Heart right ventricle (tissue), 16 donors: ENCODE measurements around the gene HSD11B2. TPM values are rescaled to one million over a fixed set of nuclear protein-coding genes. Genes with fewer than 3 reads are reported as not detected.

ENCODE experiments used
- ATAC-seq, 8 donors: fragments of 200-7000 bp; cut with Tn5 transposase; one replicate each; pipeline ENCODE4 v1.9.1; 2020; ENCODE audit warnings: mild to moderate bottlenecking in 8 of 8, moderate library complexity in 8 of 8, moderate number of reproducible peaks in 1 of 8
- DNase-seq, 2 donors: peaks; one replicate each; pipeline ENCODE4 v3.0.0-alpha.2; 2020
- H3K27ac ChIP-seq, 10 donors: fragments of 200-600 bp; sonication (generic) in 2 of 10; one replicate each; pipeline versions ENCODE4 v1.5.0 to v1.8.0; 2020 to 2022; ENCODE audit warnings: mild to moderate bottlenecking in 3 of 10
- H3K27me3 ChIP-seq, 7 donors: fragments of 200-600 bp; one replicate each; pipeline ENCODE4 v1.8.0; 2021 to 2022; ENCODE audit warnings: mild to moderate bottlenecking in 2 of 7
- H3K36me3 ChIP-seq, 9 donors: fragments of 200-600 bp; sonication (generic) in 1 of 9; one replicate each; pipeline versions ENCODE4 v1.5.0 to v1.8.0; 2020 to 2022; ENCODE audit warnings: mild to moderate bottlenecking in 2 of 9
- H3K4me1 ChIP-seq, 9 donors: fragments of 200-600 bp; sonication (generic) in 1 of 9; one replicate each; pipeline versions ENCODE4 v1.5.0 to v1.8.0; 2020 to 2022; ENCODE audit warnings: mild to moderate bottlenecking in 4 of 9
- H3K4me3 ChIP-seq, 10 donors: fragments of 200-600 bp; sonication (generic) in 2 of 10; one replicate each; pipeline versions ENCODE4 v1.5.0 to v1.8.0; 2020 to 2022; ENCODE audit warnings: mild to moderate bottlenecking in 7 of 10, moderate library complexity in 2 of 10
- H3K9me3 ChIP-seq, 11 donors: fragments of 200-600 bp in 10 of 11; sonication (generic) in 2 of 11; one replicate each; pipeline versions ENCODE4 v1.5.0 to v1.8.0; 2013 to 2022; ENCODE audit warnings: mild to moderate bottlenecking in 2 of 11, control low read depth in 1 of 11, moderate library complexity in 1 of 11
- CTCF ChIP-seq, 9 donors: fragments of 200-600 bp; sonication (generic) in 2 of 9; IDR thresholded peaks; one replicate each; pipeline versions ENCODE4 v1.5.0 to v1.8.0; 2021 to 2022; ENCODE audit warnings: antibody characterized with exemption in 9 of 9, mild to moderate bottlenecking in 5 of 9, moderate library complexity in 1 of 9
- WGBS, 2 donors: extraction: QIAGEN DNeasy Blood & Tissue Kit; methylation state at CpG; one replicate each; pipeline ENCODE4 v1.1.7; 2013; ENCODE audit warnings: inconsistent platforms in 1 of 2; 5-methylcytosine and 5-hydroxymethylcytosine counted together
- intact Hi-C, 10 donors: fragments of 100-400 bp; cut with DNase I; formaldehyde crosslinking; loops; one replicate each; pipeline versions ENCODE4 v1.11.1 to v1.14.2; 2022
- polyA plus RNA-seq, 2 donors: library from polyadenylated mRNA; stranded (reverse); fragments of 200-250 nt; gene quantifications; one replicate each; pipeline ENCODE4 v1.2.3, GENCODE V29; 2013
- total RNA-seq, 10 donors: library from RNA; stranded (reverse); fragmentation: NEBNext Ultra II Directional in 3 of 10; extraction: Animal tissue kit (Norgen Biotek cat#: 25700) in 3 of 10; gene quantifications; one replicate each; pipeline versions ENCODE4 v1.2.1 to v1.2.4, GENCODE V29; 2021 to 2023
- donor health status: Arrhythmogenic right ventricular cardiomyopathy.
- donor health status: ischemic (EF 13 %, LVEDD 7.1; RV severe dilation, severe dysfunction).
- donor health status: healthy with polysubstance abuse.
- donor health status: DM: no; HTN: yes; CAD: no.
- donor health status: DM: no; HTN: no; CAD: no.
- donor health status: ischemic (EF 25% LVEDD 6.9; RV normal size, moderate dysfunction).
- donor health status: ischemic (EF 25% LVEDD 5.7; RV mildly dilated, moderate dysfunction).
- donor health status: healthy.
- donor health status: DM: yes; HTN: yes; CAD: no.
- donor health status: Ischemic cardiomyopathy.
- donor health status: ischemic (EF 35%, LVEDD 5.7; RV mildly dilated, moderate dysfunction).
- donor health status: nonischemic (EF 11% LVEDD 7.7; RV severe dilation, severe dysfunction).
- donor health status: DM: yes; HTN: yes; CAD: no.
- donor health status: PGD.
- donor health status: ischemic (EF 29% LVEDD 5.4; RV normal size, mild dysfunction).
- donor health status: nonischemic (EF 23%, LVEDD 6.1; RV moderate dilation, normal function).

The HSD11B2 gene
- total and polyA plus RNA-seq, 12 donors, result 0.16 to 1.4 (median 0.51) TPM; not detected in 1

GRCh38 chr16:67429053-67429798 is 1.7 kb upstream of the HSD11B2 start:
- WGBS, 2 donors, result 77 to 97% methylated on average over 3 of the region's 3 CpGs
- peaks cover 8 to 42% (median 26%) of the 10 kb centered on the region in 9 donors for H3K4me1 ChIP-seq
- H3K4me3 ChIP-seq, result no peak overlapping the region
- H3K36me3 ChIP-seq, result no peaks in the 10 kb centered on the region
- no peaks in the 10 kb centered on the region for H3K9me3 ChIP-seq
- ATAC-seq (no peak), DNase-seq (no peak)
- no peak overlapping the region for H3K27ac ChIP-seq
- no peak for TF ChIP-seq CTCF (IDR thresholded peaks at IDR 0.05)
- intact Hi-C loops, result loop anchor here in 7 of 10 donors (1.0 to 5.0 kb wide), 4 partner anchors 33 to 38 kb away; no protein-coding TSS in a partner anchor
- H3K27me3 ChIP-seq, result peaks cover 0 to 79% (median 29%) of the 10 kb centered on the region in 7 donors

GRCh38 chr16:67429799-67430503 is 970 bp upstream of the HSD11B2 start:
- ATAC-seq (no peak), DNase-seq (no peak)
- Histone ChIP-seq H3K4me1 (peaks cover 8 to 42% (median 26%) of the 10 kb centered on the region in 9 donors), H3K36me3 (no peaks in the 10 kb centered on the region), H3K4me3 (peak overlapping the region in 9 of 10 donors; percentile 34 to 62 (median 51)), H3K27ac (peak overlapping the region in 1 of 10 donors; percentile 2), H3K27me3 (peaks cover 0 to 72% (median 26%) of the 10 kb centered on the region in 7 donors), H3K9me3 (no peaks in the 10 kb centered on the region)
- 53 to 62% methylated on average over 13 of the region's 13 CpGs for WGBS, 2 donors
- intact Hi-C loops, result loop anchor here in 8 of 10 donors (1.0 to 5.0 kb wide), 4 partner anchors 32 to 37 kb away; no protein-coding TSS in a partner anchor
- no peak for TF ChIP-seq CTCF (IDR thresholded peaks at IDR 0.05)

GRCh38 chr16:67430504-67430976 is 381 bp upstream of the HSD11B2 start:
- intact Hi-C loops, result loop anchor here in 1 of 10 donors (5.0 kb wide), 1 partner anchor 37 kb away; no protein-coding TSS in a partner anchor
- ATAC-seq (peak in 3 of 8 donors; percentile 4 to 31 (median 25)), DNase-seq (no peak)
- Histone ChIP-seq H3K36me3 (no peaks in the 10 kb centered on the region), H3K27me3 (peaks cover 0 to 68% (median 20%) of the 10 kb centered on the region in 7 donors), H3K27ac (peak overlapping the region in 3 of 10 donors; percentile 2 to 71 (median 46)), H3K9me3 (no peaks in the 10 kb centered on the region), H3K4me1 (peaks cover 8 to 42% (median 26%) of the 10 kb centered on the region in 9 donors), H3K4me3 (peak overlapping the region; percentile 18 to 62 (median 50))
- WGBS, 2 donors, result 2% methylated on average over 53 of the region's 53 CpGs
- no peak for TF ChIP-seq CTCF (IDR thresholded peaks at IDR 0.05)
